GM12865 (cell line): ENCODE results near the gene C12orf43.
A peak's percentile ranks its signal among the peaks of the same experiment; 100 is the strongest.

Experiments used
- DNase-seq: peaks from one replicate; pipeline ENCODE4 v3.0.0; 2010; ENCODE audit warnings: low read depth
- H3K4me3 ChIP-seq: 2 replicates; pipeline ENCODE4 v1.5.1; 2011; ENCODE audit warnings: mild to moderate bottlenecking, low read depth, low read length, control low read depth
- CTCF ChIP-seq: IDR thresholded peaks from 2 replicates; pipeline ENCODE4 v1.5.1; 2011; ENCODE audit warnings: low read length, control low read depth, low read depth, inconsistent platforms; ENCODE audit not compliant: insufficient read depth; ENCODE audit errors: missing control alignments

Gene C12orf43

DNA sequence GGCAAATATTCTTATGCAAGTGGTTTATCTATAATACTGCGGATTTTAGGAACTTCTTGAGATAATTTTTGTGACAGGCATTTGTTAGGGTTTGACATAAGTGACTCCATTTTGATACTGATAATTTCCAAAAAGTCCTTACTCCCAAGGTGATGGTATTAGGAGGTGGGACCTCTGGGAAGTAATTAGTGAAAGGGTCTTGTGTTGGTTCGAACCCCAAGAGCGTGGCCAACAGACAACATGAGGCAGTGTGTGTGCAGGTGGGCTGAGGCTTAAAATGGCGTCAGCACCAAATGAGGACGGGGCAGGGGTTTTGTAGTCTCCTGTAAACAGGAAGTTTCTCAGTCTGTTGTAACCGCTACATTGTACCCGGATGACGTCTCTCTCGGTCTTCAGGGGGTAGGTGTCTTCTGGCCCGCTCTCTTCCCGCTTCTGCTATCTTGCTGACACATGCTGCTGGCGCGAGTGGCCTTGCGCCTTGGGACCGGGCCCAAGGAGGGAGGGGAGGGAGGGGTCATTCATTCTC lies 1.7 kb upstream of the C12orf43 start:
- TF ChIP-seq CTCF, result no peak
- no peak for DNase-seq

GRCh38 chr12:121013715-121014114 lies 2.6 kb downstream of the C12orf43 start:
- DNase-seq, result no peak
- TF ChIP-seq CTCF, result peak; percentile 6
- H3K4me3 ChIP-seq, result no peak overlapping the region

More for the DNA sequence above, 1.7 kb upstream of the C12orf43 start:
- no peak overlapping the region for H3K4me3 ChIP-seq

- no peak overlapping the region for H3K4me3 ChIP-seq
- no peak for TF ChIP-seq CTCF
- no peak for DNase-seq
Measured at GRCh38 chr12:121011820-121012219, 4.5 kb downstream of the C12orf43 start.

DNA sequence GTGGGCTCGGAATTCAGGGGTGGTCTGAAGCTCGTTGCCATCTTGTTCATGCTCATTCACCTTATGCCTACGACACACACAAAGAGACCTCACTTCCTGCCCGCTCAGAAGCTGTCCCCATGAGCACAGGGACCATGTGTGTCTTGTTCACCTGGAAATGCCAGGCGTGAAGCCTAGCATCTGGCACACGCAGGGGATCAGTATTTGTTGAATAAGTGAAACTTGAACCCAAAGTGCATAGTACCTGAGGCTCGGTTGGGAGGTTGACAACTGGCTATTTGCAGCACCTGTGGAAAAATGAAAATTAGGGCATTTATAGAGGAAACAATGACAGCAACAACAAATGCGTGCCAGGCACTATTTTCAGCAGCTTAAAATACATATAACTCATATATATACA lies 5.4 kb downstream of the C12orf43 start:
- no peak overlapping the region for H3K4me3 ChIP-seq
- DNase-seq, result no peak
- no peak for TF ChIP-seq CTCF

DNA sequence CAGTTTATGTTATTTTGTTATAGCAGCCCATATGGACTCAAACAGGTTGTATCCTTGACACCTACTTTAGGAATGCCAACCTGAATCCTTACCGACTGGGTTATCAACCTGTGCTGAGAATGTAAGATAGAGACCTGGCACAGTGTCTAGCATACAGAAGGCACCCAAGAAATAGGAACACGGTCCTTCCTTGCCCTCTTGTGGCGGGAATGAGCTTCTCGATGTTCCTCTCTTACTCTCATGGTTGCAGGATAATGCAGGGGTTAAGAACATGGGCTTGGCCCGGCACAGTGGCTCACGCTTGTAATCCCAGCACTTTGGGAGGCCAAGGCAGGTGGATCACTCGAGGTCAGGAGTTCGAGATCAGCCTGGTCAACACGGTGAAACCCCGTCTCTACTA lies 6.5 kb downstream of the C12orf43 start:
- no peak for TF ChIP-seq CTCF
- no peak overlapping the region for H3K4me3 ChIP-seq
- DNase-seq, result no peak

DNA sequence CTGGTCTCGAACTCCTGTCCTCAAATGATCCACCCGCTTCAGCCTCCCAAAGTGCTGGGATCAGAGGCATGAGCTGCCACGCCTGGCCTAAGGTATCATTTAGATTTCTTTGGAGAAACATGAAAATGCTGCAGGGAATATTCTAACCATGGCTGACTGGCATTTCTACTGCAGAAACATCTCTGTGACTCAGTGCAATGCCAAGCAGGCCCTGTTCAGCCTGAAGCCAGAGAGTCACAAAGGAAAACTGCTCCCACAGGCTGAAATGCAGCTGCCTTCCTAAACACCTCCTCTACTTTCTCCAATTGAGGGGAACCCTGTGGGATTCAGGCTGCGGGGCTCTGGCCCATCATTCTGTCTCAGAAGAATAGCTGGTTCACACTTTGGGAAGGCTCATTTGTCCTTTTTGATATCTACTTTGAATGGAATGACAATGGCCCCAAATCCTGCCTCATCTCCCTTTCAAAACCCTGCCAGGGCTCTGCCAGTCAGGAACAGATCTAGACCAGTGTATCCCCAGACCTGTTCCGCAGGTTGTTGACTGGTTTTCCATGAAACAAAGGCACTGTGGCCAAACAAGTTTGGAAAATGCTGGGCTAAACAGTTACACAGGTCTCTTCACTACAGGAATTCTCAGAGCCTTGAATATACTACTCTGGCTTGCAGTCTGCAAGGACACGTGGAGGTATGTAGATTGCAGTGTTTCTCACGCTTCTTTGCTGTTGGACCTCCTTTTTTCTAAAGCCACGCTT lies 7.8 kb downstream of the C12orf43 start:
- DNase-seq, result no peak
- TF ChIP-seq CTCF, result no peak
- H3K4me3 ChIP-seq, result no peak overlapping the region
